NCI-H1092 (cell line): ENCODE results near the gene MORN1.

Experiments
- DNase-seq: peaks from one replicate; lab custom pipeline; 2025; lab: John Stamatoyannopoulos, UW

Gene MORN1

GRCh38 chr1:2419416-2419815 lies 28.1 kb upstream of the MORN1 start:
- DNase-seq: no peak

DNA sequence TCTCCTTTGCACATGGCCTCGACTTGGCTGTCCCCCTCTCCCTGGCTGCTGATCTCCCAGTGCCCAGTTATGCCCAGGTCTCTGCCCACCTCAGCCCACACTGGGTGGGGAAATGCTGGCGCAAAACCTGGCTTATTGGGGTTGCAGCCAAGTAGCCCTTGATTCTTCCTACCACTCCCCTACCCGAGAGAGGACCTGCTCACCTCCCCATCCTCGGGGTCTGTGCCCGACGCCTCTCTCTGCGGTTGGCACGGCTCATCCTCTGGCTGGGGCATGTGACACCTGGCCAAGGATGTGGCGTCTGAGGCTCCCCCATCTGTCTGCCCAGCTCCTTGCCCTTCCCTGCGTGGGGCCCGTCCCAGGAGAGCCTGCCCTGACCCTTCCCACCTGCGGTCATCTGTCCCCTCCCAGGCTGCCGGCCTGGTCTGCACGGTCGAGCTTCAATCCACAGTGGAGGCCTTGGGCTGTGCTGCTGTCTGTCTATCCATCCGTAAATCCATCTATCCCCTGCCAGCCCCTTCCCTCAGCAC lies 27.5 kb upstream of the MORN1 start:
- no peak for DNase-seq

DNA sequence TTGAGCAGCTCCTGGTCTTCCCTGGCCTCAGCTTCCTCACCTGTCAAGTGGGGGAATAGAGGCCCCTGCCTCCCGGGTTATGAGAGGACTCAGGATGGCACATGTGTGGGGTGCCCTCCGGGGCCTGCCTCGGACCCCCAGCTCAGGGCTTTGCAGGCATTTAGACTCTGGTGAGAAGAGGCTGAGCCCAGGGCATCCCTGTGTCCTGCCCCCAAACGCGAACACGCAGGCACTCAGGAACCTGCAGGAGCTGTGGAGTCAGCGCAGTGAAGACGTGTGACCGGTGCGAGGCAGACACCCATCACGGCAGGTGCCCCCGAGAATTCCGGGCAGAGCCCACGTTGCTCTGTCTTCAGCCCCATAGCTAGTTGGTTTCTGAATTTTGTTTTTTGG lies 26.5 kb upstream of the MORN1 start:
- DNase-seq: no peak

DNA sequence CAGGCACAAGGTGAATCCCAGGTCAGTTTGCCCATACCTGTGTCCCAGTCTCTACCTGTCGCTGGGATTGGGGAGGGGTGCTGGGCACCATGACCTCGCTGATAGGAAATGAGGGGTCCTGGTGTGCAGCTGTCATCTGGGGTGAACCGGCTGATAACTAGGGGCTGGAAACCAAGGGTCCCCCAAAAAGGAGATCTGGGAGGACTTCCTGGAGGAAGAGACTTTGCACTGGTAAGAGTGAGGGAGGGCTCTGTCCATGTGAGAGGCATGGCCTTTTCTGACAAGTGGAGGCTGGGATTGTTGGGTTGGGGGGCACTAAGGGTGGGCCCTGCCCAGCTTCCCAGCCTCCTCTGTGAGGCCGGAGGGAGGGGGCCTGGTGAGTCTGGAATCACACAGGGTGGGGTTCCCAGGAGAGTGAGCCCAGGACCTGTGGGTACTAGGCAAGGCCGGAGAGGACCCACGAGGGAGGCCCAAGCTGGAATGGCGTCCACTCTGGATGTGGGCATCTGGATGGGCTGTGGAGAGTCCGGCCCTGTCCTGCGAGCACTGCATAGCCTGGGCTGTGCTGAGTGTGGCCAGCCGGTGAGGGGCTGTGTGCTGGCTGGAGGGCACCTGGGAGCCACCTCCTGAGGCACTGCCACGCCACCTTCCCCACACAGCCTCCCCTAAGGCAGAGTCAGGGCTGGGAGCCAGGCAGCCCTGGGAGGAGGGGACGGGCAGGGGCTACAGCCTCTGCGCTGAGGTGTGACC lies 25.9 kb upstream of the MORN1 start:
- DNase-seq: no peak

DNA sequence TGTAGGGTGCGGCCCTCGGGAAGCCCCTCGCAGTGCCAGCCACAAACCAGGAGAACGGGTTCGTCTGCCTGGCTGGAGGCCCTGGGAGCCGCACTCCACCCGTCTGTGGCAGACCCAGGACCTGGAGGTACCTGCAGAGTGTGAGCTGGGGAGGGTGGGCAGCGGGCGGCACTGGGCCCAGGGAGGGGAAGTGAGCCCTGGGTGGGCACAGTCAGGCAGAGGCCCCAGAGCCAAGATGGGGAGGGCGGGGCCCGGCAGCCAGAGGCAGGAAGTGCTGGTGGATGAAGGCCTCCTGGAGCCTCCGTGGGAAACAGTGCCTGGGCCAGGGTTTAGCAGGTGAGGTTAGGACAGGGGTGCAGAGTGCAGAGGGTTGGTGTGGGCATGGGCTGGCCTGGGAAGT lies 25.0 kb upstream of the MORN1 start:
- DNase-seq: no peak

DNA sequence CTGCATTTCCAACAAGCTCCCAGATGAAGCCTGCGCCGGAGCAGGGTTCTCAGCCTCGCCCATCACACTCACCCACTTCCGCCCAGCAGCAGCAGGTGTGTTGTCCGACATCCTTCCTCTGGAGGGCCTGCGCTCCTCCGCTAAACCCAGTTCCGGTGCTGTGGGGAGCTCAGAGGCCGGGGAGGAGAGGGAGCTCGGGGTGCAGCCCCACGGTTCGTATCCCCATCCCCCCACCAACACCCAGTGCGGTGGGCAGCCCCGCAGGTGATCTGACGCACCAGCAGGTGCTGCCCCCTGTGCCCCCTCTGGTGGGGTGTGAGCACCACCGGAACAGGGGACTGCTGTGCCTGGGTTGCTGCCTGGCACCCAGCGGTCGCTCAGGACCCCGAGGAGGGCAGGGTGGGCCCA lies 24.5 kb upstream of the MORN1 start:
- DNase-seq: no peak

DNA sequence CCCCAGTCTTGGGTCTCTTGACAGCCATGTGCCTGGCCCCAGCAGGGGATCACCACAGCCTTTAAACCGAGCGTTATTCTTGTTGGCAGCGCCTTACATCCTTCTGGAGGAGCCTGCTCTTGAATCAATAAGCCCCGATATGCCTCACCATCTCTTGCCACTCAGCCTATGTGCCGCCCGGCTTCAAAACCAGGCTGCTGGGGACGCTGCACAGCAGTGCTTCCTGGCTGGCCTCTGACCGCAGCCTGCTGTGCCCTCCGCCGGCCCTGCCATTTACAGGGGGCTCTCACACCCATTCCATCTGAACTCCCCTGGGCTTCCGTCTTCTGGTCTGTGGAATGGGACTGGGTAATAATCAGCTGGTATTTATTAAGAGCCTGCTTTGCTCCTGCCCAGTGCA lies 24.0 kb upstream of the MORN1 start:
- no peak for DNase-seq

DNA sequence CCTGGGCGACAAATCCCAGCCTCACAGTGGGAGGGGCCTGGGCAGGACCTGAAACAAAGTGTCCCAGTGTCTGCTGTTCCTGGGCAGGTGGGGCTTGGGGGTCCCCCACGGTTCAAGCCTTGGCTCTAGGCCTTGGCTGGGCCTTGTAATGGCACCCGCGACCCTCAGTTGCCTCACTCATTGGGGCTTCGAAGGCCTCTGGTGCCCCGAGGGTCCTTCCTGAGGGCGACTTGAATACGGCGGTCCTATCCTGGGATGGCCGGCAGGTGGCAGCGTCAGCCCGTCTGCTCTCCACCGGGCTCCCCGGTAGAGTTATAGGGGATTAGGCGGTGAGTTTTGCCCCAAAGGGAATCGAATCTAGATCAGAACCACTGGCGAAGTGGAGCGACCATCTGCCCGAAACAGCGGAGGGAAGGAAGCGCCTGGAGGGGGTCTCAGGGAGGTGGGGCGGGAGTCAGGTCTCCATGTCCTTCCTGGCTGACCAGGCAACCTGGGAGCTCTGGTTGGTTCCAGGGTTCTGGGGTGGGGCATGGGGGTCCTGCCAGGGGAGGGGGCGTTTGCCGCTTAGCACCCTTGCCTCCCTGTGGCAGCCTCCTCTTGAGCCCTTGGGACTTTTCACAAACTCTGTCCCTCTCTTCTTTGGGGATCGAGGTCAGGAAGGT lies 23.1 kb upstream of the MORN1 start:
- no peak for DNase-seq

DNA sequence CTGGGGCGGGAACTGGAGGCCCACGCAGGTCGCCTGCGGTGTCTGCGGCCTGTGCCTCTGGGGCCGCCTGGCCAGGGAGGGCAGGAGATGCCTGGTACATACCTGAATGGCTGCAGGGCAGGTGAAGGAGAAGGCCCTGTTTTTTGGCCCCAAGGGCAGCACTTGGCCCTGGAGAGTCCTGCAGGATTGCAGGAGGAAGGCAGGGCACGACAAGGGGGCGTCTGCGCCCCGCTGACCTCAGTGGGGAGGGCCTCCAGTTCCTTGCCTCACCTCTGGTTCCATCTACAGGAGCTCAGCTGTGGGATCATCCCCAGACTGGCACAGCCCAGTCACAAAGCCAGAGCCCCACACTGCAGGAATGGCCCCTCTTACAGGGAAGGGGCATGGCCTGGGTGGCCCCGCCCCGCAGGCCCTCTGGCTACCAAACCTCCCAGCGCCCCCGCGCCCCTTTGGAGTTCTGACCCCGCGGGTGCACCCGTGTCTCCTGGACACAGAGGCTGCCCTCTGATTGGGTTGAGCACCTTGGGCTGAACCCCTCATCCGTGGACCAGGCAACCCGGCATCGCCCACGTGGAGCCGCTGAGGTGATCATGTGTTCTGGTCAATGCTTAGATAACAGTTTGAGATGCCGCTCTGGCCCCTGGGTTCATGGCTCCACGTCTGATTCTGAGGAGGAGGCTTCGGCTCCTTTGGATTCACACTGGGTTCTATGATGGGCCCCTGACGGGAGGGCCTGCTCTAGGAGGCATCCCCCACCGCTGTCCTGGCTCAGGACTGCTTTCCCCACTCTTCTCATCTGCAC lies 22.3 kb upstream of the MORN1 start:
- no peak for DNase-seq

- peak; percentile 20 for DNase-seq
Observed at GRCh38 chr1:2412773-2413494, 21.6 kb upstream of the MORN1 start.

DNA sequence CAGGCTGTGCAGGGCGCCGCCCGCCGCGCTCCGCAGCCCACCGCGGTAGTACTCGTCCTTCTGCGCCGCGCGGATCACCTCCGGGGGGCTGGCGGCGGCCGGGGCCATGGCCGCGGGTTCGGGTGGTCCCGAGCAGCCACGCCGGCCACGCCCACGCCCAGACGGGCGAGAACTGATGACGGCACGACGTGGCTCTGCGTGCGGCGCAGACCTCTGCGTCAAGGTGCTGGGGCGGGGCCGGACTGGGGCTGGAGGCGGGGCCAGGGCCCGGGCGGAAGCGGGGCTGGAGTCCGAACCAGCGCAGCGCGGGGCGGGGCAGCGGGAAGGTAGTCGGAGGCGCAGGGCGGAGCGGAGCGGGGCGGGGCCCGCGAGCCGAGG lies 21.0 kb upstream of the MORN1 start, which contains the start of gene PEX10:
Gene PEX10, minus strand, starts transcription at position 170 of the 378 bp plus-strand sequence. Its CDS starts 62 bp downstream, at position 108.
- DNase-seq: peak; percentile 88

GRCh38 chr1:2411801-2412394 lies 20.5 kb upstream of the MORN1 start:
- no peak for DNase-seq

DNA sequence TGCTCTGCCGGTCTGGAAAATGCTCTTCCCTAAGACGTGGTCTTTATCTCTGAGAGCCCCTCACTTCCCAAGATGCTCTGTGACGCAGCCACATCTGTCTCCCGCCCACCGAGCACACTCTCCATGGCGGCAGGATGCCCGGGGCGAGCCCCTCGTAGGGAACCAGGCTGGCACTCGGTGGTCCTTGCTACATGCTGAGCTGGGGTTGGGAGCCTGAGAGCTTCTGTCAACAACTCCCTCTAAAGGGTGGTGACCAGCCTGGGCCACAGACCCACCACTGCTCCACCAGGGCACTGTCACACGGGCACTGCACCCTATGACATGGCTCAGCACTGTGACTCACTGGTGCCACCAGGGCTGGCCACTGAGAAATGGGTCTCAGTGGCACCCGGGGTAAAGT lies 18.4 kb upstream of the MORN1 start:
- no peak for DNase-seq

GRCh38 chr1:2408859-2409276 lies 17.5 kb upstream of the MORN1 start:
- DNase-seq: no peak

- DNase-seq: no peak
Observed at GRCh38 chr1:2408456-2408855, 17.1 kb upstream of the MORN1 start.

DNA sequence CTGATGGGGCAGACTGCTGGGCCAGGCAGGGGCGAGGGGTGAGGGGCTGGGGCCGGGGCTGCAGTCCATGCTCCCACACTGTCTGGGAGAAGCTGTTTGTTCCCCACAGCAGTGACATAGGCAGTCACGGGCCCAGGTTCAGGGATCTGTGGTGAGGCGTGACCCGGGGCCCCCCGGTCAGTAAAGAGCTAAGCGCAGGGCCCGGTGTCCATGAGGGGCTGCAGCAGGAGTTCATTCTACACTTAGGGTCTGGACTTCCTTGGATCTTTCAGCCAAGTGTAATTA lies 16.6 kb upstream of the MORN1 start:
- DNase-seq: no peak

- DNase-seq: no peak
Observed at GRCh38 chr1:2407166-2407990, 16.0 kb upstream of the MORN1 start.

GRCh38 chr1:2406451-2407041 lies 15.2 kb upstream of the MORN1 start:
- no peak for DNase-seq

GRCh38 chr1:2405588-2406295 lies 14.4 kb upstream of the MORN1 start:
- no peak for DNase-seq
